ENCODE measurements around the gene FZR1. TPM values are rescaled to one million over a fixed set of nuclear protein-coding genes. Genes with fewer than 3 reads are reported as not detected.

The FZR1 gene
- polyA plus RNA-seq, 2 of the 4 experiments (the other 2 are of a cell fraction) = 13.9 to 18.1 TPM

DNA sequence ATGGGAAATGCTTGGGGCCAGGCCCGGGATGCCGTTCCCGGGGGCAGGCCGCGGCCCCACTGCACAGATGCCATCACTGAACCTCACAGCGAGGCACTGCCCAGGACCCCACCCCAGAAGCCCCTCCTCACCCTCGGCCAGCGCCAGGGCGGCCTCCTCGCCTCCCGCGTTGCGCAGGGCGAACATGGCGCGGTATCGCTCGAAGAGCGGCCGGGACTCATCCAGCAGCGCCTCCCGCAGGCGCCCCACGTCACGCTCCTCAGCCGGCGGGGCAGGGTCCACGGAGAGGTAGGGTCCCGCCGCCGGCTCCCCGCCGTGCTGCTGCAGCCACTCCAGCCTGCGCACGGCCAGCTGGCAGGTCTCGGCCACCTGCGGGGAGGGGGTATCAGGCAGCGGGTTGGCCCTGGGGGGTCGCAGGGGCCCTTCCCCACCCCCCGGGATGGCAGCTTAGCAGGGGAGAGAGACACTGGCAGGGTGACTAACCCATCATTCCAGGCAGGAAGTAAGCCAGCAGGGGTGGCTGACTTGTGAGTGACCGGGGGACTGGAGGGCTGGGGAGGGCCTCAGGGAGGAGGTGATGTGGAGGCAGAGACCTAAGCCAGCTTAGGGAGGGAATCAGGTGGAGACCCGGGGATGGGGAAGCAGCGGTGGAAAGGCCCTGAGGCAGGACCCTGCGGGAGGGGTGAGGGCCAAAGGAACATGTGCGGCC lies 13.8 kb upstream of the FZR1 start:
- WGBS (ENCODE audit: missing lambda C conversion rate) = 95% methylated on average over 20 of the region's 45 CpGs
- Histone ChIP-seq H3K9me3 (no peaks in the 10 kb centered on the region), H3K4me3 (no peak overlapping the region), H3K4me1 (no peaks in the 10 kb centered on the region), H3K27ac (no peak overlapping the region), H3K4me2 (no peak overlapping the region)
- TF ChIP-seq CHD2 (IDR thresholded peaks at IDR 0.05; ENCODE audit: low read length, partially characterized antibody) (no peak), FOSL2 (IDR thresholded peaks at IDR 0.05) (no peak), FOSL2 (CRISPR knock-in tag; IDR thresholded peaks at IDR 0.05) (no peak), ELK1 (IDR thresholded peaks at IDR 0.05; ENCODE audit: low read depth, low read length) (no peak), EHMT2 (IDR thresholded peaks at IDR 0.05; ENCODE audit: low read depth) (no peak), JUN (IDR thresholded peaks at IDR 0.05) (no peak), CBX8 (IDR thresholded peaks at IDR 0.05) (no peak), POLR2AphosphoS2 (conservative IDR thresholded peaks at IDR 0.05; ENCODE audit: low read length) (no peak), SMC3 (IDR thresholded peaks at IDR 0.05) (no peak), NPAS2 (CRISPR knock-in tag; IDR thresholded peaks at IDR 0.05; ENCODE audit: borderline replicate concordance) (no peak), KDM1A (IDR thresholded peaks at IDR 0.05; ENCODE audit: low read depth) (no peak), FOSB (CRISPR knock-in tag; IDR thresholded peaks at IDR 0.05) (no peak), BCL3 (IDR thresholded peaks at IDR 0.05) (no peak)
- TF ChIP-seq, protein P1, sequence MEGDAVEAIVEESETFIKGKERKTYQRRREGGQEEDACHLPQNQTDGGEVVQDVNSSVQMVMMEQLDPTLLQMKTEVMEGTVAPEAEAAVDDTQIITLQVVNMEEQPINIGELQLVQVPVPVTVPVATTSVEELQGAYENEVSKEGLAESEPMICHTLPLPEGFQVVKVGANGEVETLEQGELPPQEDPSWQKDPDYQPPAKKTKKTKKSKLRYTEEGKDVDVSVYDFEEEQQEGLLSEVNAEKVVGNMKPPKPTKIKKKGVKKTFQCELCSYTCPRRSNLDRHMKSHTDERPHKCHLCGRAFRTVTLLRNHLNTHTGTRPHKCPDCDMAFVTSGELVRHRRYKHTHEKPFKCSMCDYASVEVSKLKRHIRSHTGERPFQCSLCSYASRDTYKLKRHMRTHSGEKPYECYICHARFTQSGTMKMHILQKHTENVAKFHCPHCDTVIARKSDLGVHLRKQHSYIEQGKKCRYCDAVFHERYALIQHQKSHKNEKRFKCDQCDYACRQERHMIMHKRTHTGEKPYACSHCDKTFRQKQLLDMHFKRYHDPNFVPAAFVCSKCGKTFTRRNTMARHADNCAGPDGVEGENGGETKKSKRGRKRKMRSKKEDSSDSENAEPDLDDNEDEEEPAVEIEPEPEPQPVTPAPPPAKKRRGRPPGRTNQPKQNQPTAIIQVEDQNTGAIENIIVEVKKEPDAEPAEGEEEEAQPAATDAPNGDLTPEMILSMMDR (IDR thresholded peaks at IDR 0.05) = no peak
- DNase-seq (ENCODE audit: low read depth in 1 of 2, low spot score in 1 of 2) (no peak), FAIRE-seq (no peak), ATAC-seq (no peak)
- ChIA-PET POLR2A (no interaction called here), CTCF (interaction anchor here (5.0 kb wide), 1 partner anchor 19 kb away, joined by 27 read pairs; no protein-coding TSS in a partner anchor)

GRCh38 chr19:3492919-3493318 lies 13.2 kb upstream of the FZR1 start:
- no peak for FAIRE-seq
- no peak for DNase-seq (ENCODE audit: low read depth in 1 of 2, low spot score in 1 of 2)
- ATAC-seq = no peak
- POLR2A ChIA-PET = no interaction called here
- H3K4me2 ChIP-seq = no peak overlapping the region
- no peak overlapping the region for H3K27ac ChIP-seq
- no peak overlapping the region for H3K4me3 ChIP-seq
- H3K9me3 ChIP-seq = no peaks in the 10 kb centered on the region
- TF ChIP-seq ELK1 (IDR thresholded peaks at IDR 0.05; ENCODE audit: low read depth, low read length) (no peak), JUNB (IDR thresholded peaks at IDR 0.05) (no peak), RCOR1 (IDR thresholded peaks at IDR 0.05; ENCODE audit: low read depth, low read length) (no peak), NFE2L2 (conservative IDR thresholded peaks at IDR 0.05; ENCODE audit: low read length) (no peak), FOXS1 (CRISPR knock-in tag; IDR thresholded peaks at IDR 0.05) (no peak), PBX3 (IDR thresholded peaks at IDR 0.05) (no peak), EHMT2 (IDR thresholded peaks at IDR 0.05; ENCODE audit: low read depth) (no peak), POLR2A (IDR thresholded peaks at IDR 0.05; ENCODE audit: low read length) (no peak)
- TF ChIP-seq, protein P2, sequence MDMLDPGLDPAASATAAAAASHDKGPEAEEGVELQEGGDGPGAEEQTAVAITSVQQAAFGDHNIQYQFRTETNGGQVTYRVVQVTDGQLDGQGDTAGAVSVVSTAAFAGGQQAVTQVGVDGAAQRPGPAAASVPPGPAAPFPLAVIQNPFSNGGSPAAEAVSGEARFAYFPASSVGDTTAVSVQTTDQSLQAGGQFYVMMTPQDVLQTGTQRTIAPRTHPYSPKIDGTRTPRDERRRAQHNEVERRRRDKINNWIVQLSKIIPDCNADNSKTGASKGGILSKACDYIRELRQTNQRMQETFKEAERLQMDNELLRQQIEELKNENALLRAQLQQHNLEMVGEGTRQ (IDR thresholded peaks at IDR 0.05) = no peak
- CTCF ChIA-PET = interaction anchor here (2.3 to 5.0 kb wide), 2 partner anchors 8 to 20 kb away, joined by 10 to 27 read pairs; no protein-coding TSS in a partner anchor
- WGBS (ENCODE audit: missing lambda C conversion rate) = 92% methylated on average over 16 of the region's 16 CpGs
- H3K4me1 ChIP-seq = no peaks in the 10 kb centered on the region

All from A549 (cell line).